ENCODE measurements around the gene THEMIS2. TPM values are rescaled to one million over a fixed set of nuclear protein-coding genes. Genes with fewer than 3 reads are reported as not detected.

The THEMIS2 gene
- total and polyA plus RNA-seq, 10 of the 15 experiments (the other 5 are each of a cell fraction or from before 2014, with no cell fraction given), result 9.1 to 114 (median 38.3) TPM

GRCh38 chr1:27868932-27869718 lies 3.2 kb upstream of the THEMIS2 start:
- 3% methylated on average over 16 of the region's 16 CpGs for WGBS (ENCODE audit: insufficient coverage, insufficient replicate concordance, low lambda C conversion rate, missing lambda C conversion rate)
- Histone ChIP-seq H2AFZ (ENCODE audit: control insufficient read depth, low read depth, low read length) (peak overlapping the region; percentile 94), H3K9ac (ENCODE audit: control insufficient read depth, insufficient read depth, low read length) (peak overlapping the region; percentile 56), H3K4me2 (ENCODE audit: control insufficient read depth, insufficient read depth) (peak overlapping the region; percentile 100), H3K27ac (ENCODE audit: control insufficient read depth, insufficient read depth) (peak overlapping the region; percentile 80), H3K4me3 (peak overlapping the region; percentile 24; the same call in 1 of the 2 replicates), H3K27me3 (replicated peaks in 1 of 2; ENCODE audit: control insufficient read depth in 2 of 2, insufficient read depth in 2 of 2, low read length in 1 of 2) (no peaks in the 10 kb centered on the region), H3K4me1 (ENCODE audit: control insufficient read depth, insufficient read depth, low read length) (peaks cover 43% of the 10 kb centered on the region), H3K79me2 (ENCODE audit: control insufficient read depth, insufficient read depth, low read length) (peaks cover 18% of the 10 kb centered on the region), H4K20me1 (ENCODE audit: control insufficient read depth, insufficient read depth) (no peaks in the 10 kb centered on the region), H3K9me3 (replicated peaks; ENCODE audit: control insufficient read depth, insufficient read depth, low read length) (no peaks in the 10 kb centered on the region; the same call in 2 of the 3 replicates), H3K36me3 (ENCODE audit: control insufficient read depth in 2 of 2, insufficient read depth in 2 of 2, low read length in 1 of 2) (no peaks in the 10 kb centered on the region)
- ChIA-PET SMC1A (ENCODE audit: uncharacterized antibody, unreplicated experiment) (interaction anchor here (1.9 kb wide), 1 partner anchor 10 kb away, joined by 6 read pairs; no protein-coding TSS in a partner anchor), POLR2A (interaction anchor here (0.5 to 1.4 kb wide), 7 partner anchors 8 to 172 kb away, joined by 3 to 8 read pairs (median 5); no protein-coding TSS in a partner anchor), RAD21 (ENCODE audit: unreplicated experiment) (interaction anchor here (0.8 to 2.6 kb wide), 4 partner anchors 15 to 66 kb away, joined by 3 to 12 read pairs (median 8); partner anchors contain the start of gene SMPDL3B), CTCF (interaction anchor here (0.7 to 1.0 kb wide), 4 partner anchors 21 to 144 kb away, joined by 3 read pairs; partner anchors contain the start of gene FAM76A)
- in situ Hi-C loops (cut with MboI) (no loop called here), intact Hi-C loops (cut with micrococcal nuclease; ENCODE audit: unreplicated experiment) (loop anchor here (10.0 kb wide), 1 partner anchor 306 kb away; the partner anchor contains the start of gene PTAFR)
- FAIRE-seq (peak; percentile 73), ATAC-seq (peak; percentile 53), DNase-seq (ENCODE audit: low read depth, low spot score) (peak; percentile 74)
- no TSS peak for BruUV-seq (replicated peaks)
- TF ChIP-seq CREM (IDR thresholded peaks at IDR 0.05; ENCODE audit: low read depth) (peak; percentile 18; the same call in 1 of the 2 replicates), RFX5 (IDR thresholded peaks at IDR 0.05; ENCODE audit: low read depth, low read length) (no peak), RAD51 (IDR thresholded peaks at IDR 0.05) (peak; percentile 99), SMAD5 (IDR thresholded peaks at IDR 0.05; ENCODE audit: low read depth) (no peak), POLR2AphosphoS5 (IDR thresholded peaks at IDR 0.05; ENCODE audit: low read length) (peak; percentile 42; the same call in 1 of the 2 replicates), SP1 (IDR thresholded peaks at IDR 0.05; ENCODE audit: low read depth, low read length) (no peak), SPI1 (IDR thresholded peaks at IDR 0.05; ENCODE audit: borderline replicate concordance, insufficient read depth, low read depth, low read length) (peak; percentile 71; the same call in 1 of the 2 replicates), TCF7 (IDR thresholded peaks at IDR 0.05; ENCODE audit: borderline replicate concordance) (no peak), MLLT1 (IDR thresholded peaks at IDR 0.05) (peak; percentile 22; the same call in 1 of the 2 replicates), CBFB (IDR thresholded peaks at IDR 0.05; ENCODE audit: low read depth) (no peak; the same call in 1 of the 2 replicates), E2F4 (IDR thresholded peaks at IDR 0.05; ENCODE audit: low read depth, low read length) (no peak), POLR2A (IDR thresholded peaks at IDR 0.05; ENCODE audit: low read depth, low read length) (peak; percentile 62), BCL11A (IDR thresholded peaks at IDR 0.05; ENCODE audit: low read depth, low read length) (peak; percentile 12; the same call in 1 of the 2 replicates), SKIL (IDR thresholded peaks at IDR 0.05; ENCODE audit: low read depth, poor library complexity, severe bottlenecking) (no peak)
- TF ChIP-seq, protein P1, sequence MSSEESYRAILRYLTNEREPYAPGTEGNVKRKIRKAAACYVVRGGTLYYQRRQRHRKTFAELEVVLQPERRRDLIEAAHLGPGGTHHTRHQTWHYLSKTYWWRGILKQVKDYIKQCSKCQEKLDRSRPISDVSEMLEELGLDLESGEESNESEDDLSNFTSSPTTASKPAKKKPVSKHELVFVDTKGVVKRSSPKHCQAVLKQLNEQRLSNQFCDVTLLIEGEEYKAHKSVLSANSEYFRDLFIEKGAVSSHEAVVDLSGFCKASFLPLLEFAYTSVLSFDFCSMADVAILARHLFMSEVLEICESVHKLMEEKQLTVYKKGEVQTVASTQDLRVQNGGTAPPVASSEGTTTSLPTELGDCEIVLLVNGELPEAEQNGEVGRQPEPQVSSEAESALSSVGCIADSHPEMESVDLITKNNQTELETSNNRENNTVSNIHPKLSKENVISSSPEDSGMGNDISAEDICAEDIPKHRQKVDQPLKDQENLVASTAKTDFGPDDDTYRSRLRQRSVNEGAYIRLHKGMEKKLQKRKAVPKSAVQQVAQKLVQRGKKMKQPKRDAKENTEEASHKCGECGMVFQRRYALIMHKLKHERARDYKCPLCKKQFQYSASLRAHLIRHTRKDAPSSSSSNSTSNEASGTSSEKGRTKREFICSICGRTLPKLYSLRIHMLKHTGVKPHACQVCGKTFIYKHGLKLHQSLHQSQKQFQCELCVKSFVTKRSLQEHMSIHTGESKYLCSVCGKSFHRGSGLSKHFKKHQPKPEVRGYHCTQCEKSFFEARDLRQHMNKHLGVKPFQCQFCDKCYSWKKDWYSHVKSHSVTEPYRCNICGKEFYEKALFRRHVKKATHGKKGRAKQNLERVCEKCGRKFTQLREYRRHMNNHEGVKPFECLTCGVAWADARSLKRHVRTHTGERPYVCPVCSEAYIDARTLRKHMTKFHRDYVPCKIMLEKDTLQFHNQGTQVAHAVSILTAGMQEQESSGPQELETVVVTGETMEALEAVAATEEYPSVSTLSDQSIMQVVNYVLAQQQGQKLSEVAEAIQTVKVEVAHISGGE (CRISPR knock-in tag; IDR thresholded peaks at IDR 0.05), result peak; percentile 55; the same call in 1 of the 2 replicates

Data from GM12878 (cell line).